NCI-H1436 (cell line): ENCODE data around the gene MTURN.

ENCODE experiments used
- DNase-seq: peaks from one replicate; lab custom pipeline; 2025; lab: John Stamatoyannopoulos, UW

Gene MTURN

GRCh38 chr7:30136117-30136731 lies 1.4 kb downstream of the MTURN start:
- DNase-seq, result no peak

GRCh38 chr7:30136743-30137485 lies 2.1 kb downstream of the MTURN start:
- DNase-seq, result no peak

- no peak for DNase-seq
Observed at GRCh38 chr7:30139836-30140384, 5.1 kb downstream of the MTURN start.

GRCh38 chr7:30140456-30140855 lies 5.7 kb downstream of the MTURN start:
- DNase-seq, result peak; percentile 77

GRCh38 chr7:30142710-30143109 lies 7.9 kb downstream of the MTURN start:
- DNase-seq, result no peak

GRCh38 chr7:30143748-30144251 lies 9.0 kb downstream of the MTURN start:
- DNase-seq, result peak; percentile 94

- DNase-seq, result no peak
Observed at GRCh38 chr7:30144657-30145306, 10.0 kb downstream of the MTURN start.

GRCh38 chr7:30145426-30145970 lies 10.7 kb downstream of the MTURN start:
- DNase-seq, result no peak

GRCh38 chr7:30146127-30146612 lies 11.4 kb downstream of the MTURN start:
- no peak for DNase-seq

- DNase-seq, result no peak
Observed at GRCh38 chr7:30147223-30147622, 12.4 kb downstream of the MTURN start.

- DNase-seq, result no peak
Observed at GRCh38 chr7:30147785-30148184, 13.0 kb downstream of the MTURN start.

GRCh38 chr7:30148426-30148825 lies 13.6 kb downstream of the MTURN start:
- DNase-seq, result no peak

- DNase-seq, result no peak
Observed at GRCh38 chr7:30148951-30149459, 14.2 kb downstream of the MTURN start.

GRCh38 chr7:30149640-30150272 lies 15.0 kb downstream of the MTURN start:
- no peak for DNase-seq

- no peak for DNase-seq
Observed at GRCh38 chr7:30150711-30151110, 15.9 kb downstream of the MTURN start.

- DNase-seq, result no peak
Observed at GRCh38 chr7:30154111-30154587, 19.4 kb downstream of the MTURN start.

GRCh38 chr7:30155481-30155880 lies 20.7 kb downstream of the MTURN start:
- DNase-seq, result no peak

GRCh38 chr7:30157204-30157603 lies 22.4 kb downstream of the MTURN start:
- peak; percentile 63 for DNase-seq

GRCh38 chr7:30159163-30159562 lies 24.4 kb downstream of the MTURN start:
- DNase-seq, result peak; percentile 29

GRCh38 chr7:30159698-30160143 lies 24.9 kb downstream of the MTURN start:
- no peak for DNase-seq

GRCh38 chr7:30160329-30160728 lies 25.5 kb downstream of the MTURN start:
- no peak for DNase-seq
